Psoas muscle (tissue), 8 donors: Measurements from ENCODE around the gene SRRM3. TPM values are rescaled to one million over a fixed set of nuclear protein-coding genes. Genes with fewer than 3 reads are reported as not detected.

ENCODE experiments used
- ATAC-seq, 4 donors: fragments of 200-7000 bp; cut with Tn5 transposase; one replicate each; pipeline ENCODE4 v1.9.1; 2020; ENCODE audit warnings: moderate library complexity in 3 of 4, mild to moderate bottlenecking in 2 of 4
- DNase-seq, 2 donors: peaks; one replicate each; pipeline ENCODE4 v3.0.0-alpha.2; 2020
- H3K27ac ChIP-seq: fragments of 200-600 bp; one replicate; pipeline ENCODE4 v1.8.0; 2022
- H3K27me3 ChIP-seq, 3 donors: fragments of 200-600 bp in 1 of 3; one replicate each; pipeline versions ENCODE4 v1.6.1 to v1.8.0; 2013 to 2022; ENCODE audit warnings: low read length in 2 of 3, mild to moderate bottlenecking in 2 of 3, moderate library complexity in 1 of 3; ENCODE audit not compliant: insufficient read depth in 3 of 3
- H3K36me3 ChIP-seq, 2 donors: fragments of 200-600 bp in 1 of 2; one replicate each; pipeline versions ENCODE4 v1.6.1 to v1.8.0; 2013 to 2022; ENCODE audit warnings: low read depth in 1 of 2, mild to moderate bottlenecking in 1 of 2, moderate library complexity in 1 of 2; ENCODE audit not compliant: insufficient read depth in 1 of 2
- H3K4me1 ChIP-seq: fragments of 200-600 bp; one replicate; pipeline ENCODE4 v1.8.0; 2022
- H3K4me3 ChIP-seq: fragments of 200-600 bp; one replicate; pipeline ENCODE4 v1.8.0; 2022; ENCODE audit warnings: mild to moderate bottlenecking
- H3K9me3 ChIP-seq: fragments of 200-600 bp; one replicate; pipeline ENCODE4 v1.8.0; 2022
- WGBS, 3 donors: extraction: QIAGEN DNeasy Blood & Tissue Kit; methylation state at CpG; one replicate each; pipeline versions ENCODE4 v1.1.6 to v1.1.7; 2013; 5-methylcytosine and 5-hydroxymethylcytosine counted together
- intact Hi-C, 2 donors: fragments of 100-400 bp; cut with DNase I; formaldehyde crosslinking; loops; one replicate each; pipeline versions ENCODE4 v1.11.0 to v1.14.2; 2022
- polyA plus RNA-seq, 3 donors: library from polyadenylated mRNA; stranded (reverse); fragments of 200-250 nt; gene quantifications; one replicate each; pipeline ENCODE4 v1.2.3, GENCODE V29; 2013
- total RNA-seq, 4 donors: library from RNA; stranded (reverse); fragmentation: NEBNext Ultra II Directional in 2 of 4; extraction: Animal tissue kit (Norgen Biotek cat#: 25700) in 2 of 4; gene quantifications; one replicate each; pipeline versions ENCODE4 v1.2.1 to v1.2.4, GENCODE V29; 2021 to 2023
- TF ChIP-seq, protein P1 (sequence below): fragments of 200-600 bp; IDR thresholded peaks from one replicate; pipeline ENCODE4 v1.8.0; 2022; ENCODE audit warnings: antibody characterized with exemption
- donor health status: healthy with polysubstance abuse.
- donor health status: DM: no; HTN: no; CAD: no; lungs with moderate emphysema.
- donor health status: Bipolar disorder and iron deficiency.
- donor health status: healthy.
- donor health status: DM: yes; HTN: yes; CAD: no.
- donor health status: DM: no; HTN: no; CAD: no.
- donor health status: DM: no; HTN: no; CAD: no.
- donor health status: DM: yes; HTN: yes; CAD: no.

SRRM3 gene
- total and polyA plus RNA-seq, 7 donors: 0.48 to 5.4 (median 0.69) TPM

GRCh38 chr7:76261329-76261728 is 59.6 kb downstream of the SRRM3 start:
- 83 to 94% (median 88%) methylated on average over 10 to 11 of the region's 11 CpGs for WGBS, 3 donors
- ATAC-seq (no peak), DNase-seq (no peak)
- Histone ChIP-seq H3K27ac (no peak overlapping the region), H3K36me3 (no peaks in the 10 kb centered on the region), H3K4me3 (no peak overlapping the region), H3K27me3 (peaks cover 0 to 33% (median 14%) of the 10 kb centered on the region in 3 donors), H3K4me1 (peaks cover 3% of the 10 kb centered on the region), H3K9me3 (no peaks in the 10 kb centered on the region)
- TF ChIP-seq, protein P1, sequence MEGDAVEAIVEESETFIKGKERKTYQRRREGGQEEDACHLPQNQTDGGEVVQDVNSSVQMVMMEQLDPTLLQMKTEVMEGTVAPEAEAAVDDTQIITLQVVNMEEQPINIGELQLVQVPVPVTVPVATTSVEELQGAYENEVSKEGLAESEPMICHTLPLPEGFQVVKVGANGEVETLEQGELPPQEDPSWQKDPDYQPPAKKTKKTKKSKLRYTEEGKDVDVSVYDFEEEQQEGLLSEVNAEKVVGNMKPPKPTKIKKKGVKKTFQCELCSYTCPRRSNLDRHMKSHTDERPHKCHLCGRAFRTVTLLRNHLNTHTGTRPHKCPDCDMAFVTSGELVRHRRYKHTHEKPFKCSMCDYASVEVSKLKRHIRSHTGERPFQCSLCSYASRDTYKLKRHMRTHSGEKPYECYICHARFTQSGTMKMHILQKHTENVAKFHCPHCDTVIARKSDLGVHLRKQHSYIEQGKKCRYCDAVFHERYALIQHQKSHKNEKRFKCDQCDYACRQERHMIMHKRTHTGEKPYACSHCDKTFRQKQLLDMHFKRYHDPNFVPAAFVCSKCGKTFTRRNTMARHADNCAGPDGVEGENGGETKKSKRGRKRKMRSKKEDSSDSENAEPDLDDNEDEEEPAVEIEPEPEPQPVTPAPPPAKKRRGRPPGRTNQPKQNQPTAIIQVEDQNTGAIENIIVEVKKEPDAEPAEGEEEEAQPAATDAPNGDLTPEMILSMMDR: no peak
- intact Hi-C loops: loop anchor here in 1 of 2 donors (5.0 kb wide), 1 partner anchor 84 kb away; no protein-coding TSS in a partner anchor

DNA sequence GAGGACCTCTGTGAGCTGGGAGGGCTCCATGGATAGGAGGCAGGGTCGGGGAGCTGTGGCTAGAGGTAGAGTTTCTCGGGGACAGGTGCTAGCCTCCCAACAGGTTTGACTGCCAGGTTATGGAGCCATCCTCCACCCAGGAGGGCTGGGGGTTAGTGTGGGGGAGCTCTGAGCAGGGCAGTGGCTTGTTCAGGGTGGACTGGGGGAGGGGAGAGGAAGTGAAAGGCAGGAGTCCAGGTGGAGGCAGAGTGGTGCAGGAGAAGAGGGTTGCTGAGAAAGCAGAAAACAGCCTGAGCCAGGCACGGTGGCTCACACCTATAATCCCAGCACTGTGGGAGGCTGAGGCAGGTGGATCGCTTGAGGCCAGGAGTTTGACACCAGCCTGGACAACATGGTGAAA is 60.2 kb downstream of the SRRM3 start:
- H3K9me3 ChIP-seq: no peaks in the 10 kb centered on the region
- H3K4me3 ChIP-seq: no peak overlapping the region
- peaks cover 3% of the 10 kb centered on the region for H3K4me1 ChIP-seq
- intact Hi-C loops: loop anchor here in 1 of 2 donors (5.0 kb wide), 1 partner anchor 85 kb away; no protein-coding TSS in a partner anchor
- WGBS, 3 donors: 50 to 61% (median 52%) methylated on average over 4 of the region's 4 CpGs
- no peak overlapping the region for H3K27ac ChIP-seq
- DNase-seq (no peak), ATAC-seq (no peak)
- H3K27me3 ChIP-seq: peaks cover 0 to 38% (median 17%) of the 10 kb centered on the region in 3 donors
- H3K36me3 ChIP-seq: no peaks in the 10 kb centered on the region
- TF ChIP-seq, protein P1: no peak

DNA sequence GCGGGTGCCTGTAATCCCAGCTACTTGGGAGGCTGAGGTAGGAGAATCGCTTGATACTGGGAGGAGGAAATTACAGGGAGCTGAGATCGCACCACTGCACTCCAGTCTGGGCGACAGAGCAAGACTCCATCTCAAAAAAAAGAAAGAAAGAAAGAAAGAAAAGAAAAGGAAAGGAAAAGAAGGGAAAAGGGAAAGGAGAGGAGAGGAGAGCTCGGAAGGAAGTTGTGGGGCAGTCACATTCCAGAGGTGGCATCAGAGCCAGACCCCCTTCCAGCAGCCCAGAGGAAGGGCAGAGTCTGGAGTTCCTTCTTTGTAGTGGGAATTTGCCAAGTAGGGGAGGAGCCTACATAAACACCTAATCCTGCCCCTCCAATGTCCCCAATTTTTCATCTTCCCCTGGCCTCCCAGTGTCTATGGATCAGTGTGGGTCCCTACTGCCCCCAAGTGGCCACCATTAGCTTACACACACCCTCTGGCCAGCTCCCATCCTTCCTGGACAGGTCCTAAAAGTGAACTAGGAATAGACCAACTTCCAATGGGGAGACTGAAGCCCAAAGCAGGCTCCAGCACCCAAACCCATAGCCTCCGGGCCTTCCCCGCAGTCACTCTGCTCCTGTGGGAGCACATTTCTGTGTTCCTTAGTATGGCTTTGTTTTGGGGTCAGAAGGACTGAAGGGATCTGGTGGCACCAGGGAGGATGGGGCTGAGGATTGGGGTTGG is 61.1 kb downstream of the SRRM3 start:
- H3K4me3 ChIP-seq: no peak overlapping the region
- WGBS, 3 donors: 58 to 69% (median 68%) methylated on average over 7 of the region's 7 CpGs
- no peak overlapping the region for H3K27ac ChIP-seq
- ATAC-seq (peak; percentile 61 to 79 (median 78)), DNase-seq (no peak)
- peaks cover 0 to 45% (median 21%) of the 10 kb centered on the region in 3 donors for H3K27me3 ChIP-seq
- no peaks in the 10 kb centered on the region for H3K36me3 ChIP-seq
- no peaks in the 10 kb centered on the region for H3K9me3 ChIP-seq
- intact Hi-C loops: loop anchor here in 1 of 2 donors (5.0 kb wide), 1 partner anchor 86 kb away; no protein-coding TSS in a partner anchor
- peaks cover 7% of the 10 kb centered on the region for H3K4me1 ChIP-seq
- TF ChIP-seq, protein P1: peak; percentile 52

GRCh38 chr7:76265299-76265698 is 63.6 kb downstream of the SRRM3 start:
- intact Hi-C loops: no loop called here
- peaks cover 0 to 38% (median 15%) of the 10 kb centered on the region in 3 donors for H3K27me3 ChIP-seq
- H3K4me3 ChIP-seq: no peak overlapping the region
- H3K36me3 ChIP-seq: no peaks in the 10 kb centered on the region
- peaks cover 4% of the 10 kb centered on the region for H3K4me1 ChIP-seq
- 89 to 95% (median 92%) methylated on average over 5 to 7 of the region's 7 CpGs for WGBS, 3 donors
- no peak overlapping the region for H3K27ac ChIP-seq
- DNase-seq (no peak), ATAC-seq (no peak)
- TF ChIP-seq, protein P1: no peak
- no peaks in the 10 kb centered on the region for H3K9me3 ChIP-seq
